MCF 10A (cell line): ENCODE results near the gene ZNF567. TPM values are rescaled to one million over a fixed set of nuclear protein-coding genes. Genes with fewer than 3 reads are reported as not detected.
A peak's percentile ranks its signal among the peaks of the same experiment; 100 is the strongest.

ENCODE experiments used
- Bru-seq: library from RNA; stranded (reverse); fragments of 400-500 nt; gene quantifications from one replicate; lab custom pipeline; 2021; lab: Mats Ljungman, UMichigan
- BruChase-seq, 2 experiments: library from RNA; stranded (reverse); fragments of 400-500 nt; gene quantifications; one replicate each; lab custom pipeline; 2021; lab: Mats Ljungman, UMichigan
- BruUV-seq: library from RNA; stranded (reverse); fragments of 400-500 nt; replicated peaks from 2 replicates; lab custom pipeline; 2021; lab: Mats Ljungman, UMichigan
- CTCF ChIA-PET: fragments of 300-600 bp; sonication (Branson Sonifier 250); formaldehyde crosslinking; extraction: SDS; loops from one replicate; lab custom pipeline; 2021; ENCODE audit warnings: antibody characterized with exemption, inconsistent platforms; lab: Yijun Ruan, JAX
- POLR2A ChIA-PET: fragments of 300-600, 350-650 bp; sonication (Branson Sonifier 250); formaldehyde crosslinking; extraction: SDS; loops from one replicate; lab custom pipeline; 2020; ENCODE audit warnings: antibody characterized with exemption, inconsistent platforms; lab: Yijun Ruan, JAX
- DNase-seq: peaks from one replicate; pipeline ENCODE4 v3.0.0-alpha.2; 2018; ENCODE audit not compliant: unreplicated experiment
- H3K27ac Mint-ChIP-seq: one replicate; pipeline ENCODE4 v1.8.0; 2022; ENCODE audit warnings: mild to moderate bottlenecking, low read depth, mixed read lengths; ENCODE audit not compliant: unreplicated experiment
- H3K27me3 Mint-ChIP-seq: one replicate; pipeline ENCODE4 v1.8.0; 2022; ENCODE audit warnings: mixed read lengths; ENCODE audit not compliant: insufficient read depth, unreplicated experiment
- H3K36me3 Mint-ChIP-seq: one replicate; pipeline ENCODE4 v1.8.0; 2022; ENCODE audit warnings: mild to moderate bottlenecking, moderate library complexity, mixed read lengths; ENCODE audit not compliant: insufficient read depth, unreplicated experiment
- H3K4me1 Mint-ChIP-seq: one replicate; pipeline ENCODE4 v1.8.0; 2022; ENCODE audit warnings: mixed read lengths; ENCODE audit not compliant: insufficient read depth, unreplicated experiment
- H3K4me3 Mint-ChIP-seq: one replicate; pipeline ENCODE4 v1.8.0; 2022; ENCODE audit warnings: mild to moderate bottlenecking, moderate library complexity, mixed read lengths; ENCODE audit not compliant: unreplicated experiment
- H3K9me3 Mint-ChIP-seq: one replicate; pipeline ENCODE4 v1.8.0; 2022; ENCODE audit warnings: mixed read lengths; ENCODE audit not compliant: unreplicated experiment
- intact Hi-C: fragments of 100-400 bp; cut with micrococcal nuclease; formaldehyde crosslinking; loops from 2 replicates; pipeline ENCODE4 v1.14.1; 2022
- long read RNA-seq: library from polyadenylated mRNA; stranded (forward); transcript quantifications from one replicate; pipeline ENCODE4 v2.0.0, GENCODE V29; 2022
- total RNA-seq: library from RNA; stranded (reverse); gene quantifications from 2 replicates; pipeline ENCODE4 v1.2.3, GENCODE V29; 2022
- TF ChIP-seq, protein P1 (sequence below): fragments of 200-600 bp; IDR thresholded peaks from one replicate; pipeline ENCODE4 v1.8.0; 2022; ENCODE audit warnings: antibody characterized with exemption, mild to moderate bottlenecking; ENCODE audit not compliant: unreplicated experiment

Gene ZNF567
- total RNA-seq (6.1 and 6.6 TPM in 2 replicates), Bru-seq, nascent RNA (percentile 72 among the genes with signal in this experiment), BruChase-seq, experiment 1, labeled RNA remaining after a 6-hour chase (percentile 58 among the genes with signal in this experiment), BruChase-seq, experiment 2, labeled RNA remaining after a 2-hour chase (percentile 67 among the genes with signal in this experiment)
- long read RNA-seq, partial matches to known transcripts = 0 of 7 reads
- long read RNA-seq, other reads (novel, unspliced or antisense) = 5 of 7 reads

DNA sequence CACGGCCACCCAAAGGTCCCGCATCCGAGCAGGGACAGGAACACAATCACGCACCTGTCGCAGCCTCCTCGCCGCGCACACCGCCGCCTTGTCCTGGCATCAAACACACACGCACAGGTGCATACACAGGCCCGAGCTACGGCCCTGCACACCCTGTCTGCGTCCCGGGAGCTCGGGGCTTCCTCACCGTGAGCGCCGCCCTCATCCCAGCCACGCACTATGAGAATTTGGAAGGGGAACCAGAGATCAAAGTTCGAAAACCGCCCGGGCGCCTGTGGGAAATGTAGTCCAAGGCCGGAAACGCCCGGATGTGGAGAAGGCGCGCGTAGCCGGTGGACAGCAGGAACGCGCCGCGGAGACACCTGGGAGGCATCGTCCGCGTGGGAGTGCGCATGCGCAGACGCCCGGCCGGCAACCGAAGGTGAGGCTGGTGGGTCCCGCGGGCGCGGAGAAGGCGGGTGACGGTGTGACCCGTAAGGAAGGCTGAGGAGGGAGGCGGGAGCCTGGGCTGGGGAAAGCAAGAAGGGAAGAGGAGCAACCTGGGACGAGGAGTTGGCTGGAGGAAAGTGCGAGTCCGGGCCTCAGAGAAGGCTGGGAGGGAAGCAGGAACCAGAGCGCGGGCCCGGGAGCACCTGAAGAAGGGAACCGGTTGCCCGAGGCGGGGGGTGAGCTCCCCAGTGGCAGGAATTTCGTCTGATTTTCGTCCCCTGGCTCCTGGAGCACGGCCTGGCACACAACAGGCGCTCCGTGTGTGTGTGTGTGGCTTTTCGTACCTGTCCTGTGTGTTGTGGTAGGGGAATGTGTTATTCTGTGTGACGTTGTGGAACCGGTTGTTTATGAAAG lies at the start of gene ZNF567:
Gene ZNF567, plus strand, starts transcription at position 399 of the 843 bp plus-strand sequence. CDS start 7,256 bp downstream, outside the sequence.
- BruUV-seq = no TSS peak
- TF ChIP-seq, protein P1, sequence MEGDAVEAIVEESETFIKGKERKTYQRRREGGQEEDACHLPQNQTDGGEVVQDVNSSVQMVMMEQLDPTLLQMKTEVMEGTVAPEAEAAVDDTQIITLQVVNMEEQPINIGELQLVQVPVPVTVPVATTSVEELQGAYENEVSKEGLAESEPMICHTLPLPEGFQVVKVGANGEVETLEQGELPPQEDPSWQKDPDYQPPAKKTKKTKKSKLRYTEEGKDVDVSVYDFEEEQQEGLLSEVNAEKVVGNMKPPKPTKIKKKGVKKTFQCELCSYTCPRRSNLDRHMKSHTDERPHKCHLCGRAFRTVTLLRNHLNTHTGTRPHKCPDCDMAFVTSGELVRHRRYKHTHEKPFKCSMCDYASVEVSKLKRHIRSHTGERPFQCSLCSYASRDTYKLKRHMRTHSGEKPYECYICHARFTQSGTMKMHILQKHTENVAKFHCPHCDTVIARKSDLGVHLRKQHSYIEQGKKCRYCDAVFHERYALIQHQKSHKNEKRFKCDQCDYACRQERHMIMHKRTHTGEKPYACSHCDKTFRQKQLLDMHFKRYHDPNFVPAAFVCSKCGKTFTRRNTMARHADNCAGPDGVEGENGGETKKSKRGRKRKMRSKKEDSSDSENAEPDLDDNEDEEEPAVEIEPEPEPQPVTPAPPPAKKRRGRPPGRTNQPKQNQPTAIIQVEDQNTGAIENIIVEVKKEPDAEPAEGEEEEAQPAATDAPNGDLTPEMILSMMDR = no peak
- CTCF ChIA-PET = interaction anchor here (0.6 to 0.8 kb wide), 2 partner anchors 54 to 115 kb away, joined by 3 read pairs; no protein-coding TSS in a partner anchor
- intact Hi-C loops = loop anchor here (1.0 to 10.0 kb wide), 4 partner anchors 21 to 473 kb away; partner anchors contain the start of genes ZFP14, ZNF146, ZNF345 and ZNF461
- H3K27ac Mint-ChIP-seq = peak within 1 kb of the TSS; percentile 98
- peak within 1 kb of the TSS; percentile 100 for H3K4me3 Mint-ChIP-seq
- POLR2A ChIA-PET = interaction anchor here (0.6 to 3.2 kb wide), 20 partner anchors 9 to 907 kb away, joined by 3 to 41 read pairs (median 4); partner anchors contain the start of genes ZFP14, ZNF146, ZNF260 and ZNF345
- peaks cover 13% of the 10 kb centered on the region for H3K4me1 Mint-ChIP-seq
- DNase-seq = peak; percentile 99
- no peaks in the 10 kb centered on the region for H3K27me3 Mint-ChIP-seq
- H3K9me3 Mint-ChIP-seq = peaks cover 21% of the 10 kb centered on the region
- H3K36me3 Mint-ChIP-seq = peaks cover 34% of the 10 kb centered on the region

DNA sequence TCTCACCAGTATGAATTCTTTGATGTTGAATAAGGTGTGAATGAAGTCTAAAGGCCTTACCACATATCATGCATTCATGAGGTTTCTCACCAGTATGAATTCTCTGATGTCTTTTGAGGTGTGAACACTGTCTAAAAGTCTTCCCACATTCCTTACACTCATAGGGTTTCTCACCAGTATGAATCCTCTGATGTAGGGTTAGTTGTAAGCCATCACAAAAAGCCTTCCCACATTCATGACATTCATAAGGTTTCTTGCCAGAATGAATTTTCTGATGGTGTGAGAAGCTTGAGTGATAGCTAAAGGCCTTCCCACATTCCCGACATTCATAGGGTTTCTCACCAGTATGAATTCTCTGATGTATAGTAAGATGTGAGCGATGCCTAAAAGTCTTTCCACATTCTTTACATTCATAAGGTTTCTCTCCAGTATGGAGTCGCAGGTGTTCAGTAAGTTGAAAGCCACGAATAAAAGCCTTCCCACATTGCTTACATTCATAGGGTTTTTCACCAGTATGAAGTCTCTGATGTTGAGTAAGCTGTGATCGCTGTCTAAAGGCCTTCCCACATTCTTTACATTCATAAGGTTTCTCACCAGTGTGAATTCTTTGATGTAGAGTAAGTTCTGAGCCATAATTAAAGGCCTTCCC lies 48.4 kb upstream of the ZNF567 start:
- peaks cover 14% of the 10 kb centered on the region for H3K36me3 Mint-ChIP-seq
- no TSS peak for BruUV-seq
- H3K27me3 Mint-ChIP-seq = no peaks in the 10 kb centered on the region
- no peak overlapping the region for H3K4me3 Mint-ChIP-seq
- no peak overlapping the region for H3K27ac Mint-ChIP-seq
- intact Hi-C loops = no loop called here
- peaks cover 38% of the 10 kb centered on the region for H3K9me3 Mint-ChIP-seq
- TF ChIP-seq, protein P1 = no peak
- no peaks in the 10 kb centered on the region for H3K4me1 Mint-ChIP-seq
- peak; percentile 4 for DNase-seq
- CTCF ChIA-PET = interaction anchor here (0.6 kb wide), 1 partner anchor 115 kb away, joined by 3 read pairs; no protein-coding TSS in a partner anchor
- POLR2A ChIA-PET = no interaction called here

DNA sequence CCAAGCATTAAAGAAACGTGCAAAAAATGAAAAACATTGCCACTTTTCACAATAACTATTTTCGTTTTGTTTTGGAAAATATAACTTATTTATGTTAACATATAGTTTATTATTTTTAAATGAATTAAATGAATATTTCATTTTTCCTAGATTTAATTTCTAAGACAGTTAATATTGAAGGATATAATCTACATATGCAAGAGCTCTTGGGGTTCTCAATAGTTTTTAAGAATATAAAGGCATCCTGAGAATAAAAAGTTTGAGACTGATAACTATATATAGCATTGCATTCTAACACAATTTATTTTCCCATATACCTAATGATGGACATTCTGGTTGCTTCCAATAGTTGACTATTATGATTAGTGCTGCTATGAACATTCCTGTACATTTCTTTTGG lies 40.7 kb upstream of the ZNF567 start:
- Mint-ChIP-seq H3K9me3 (peaks cover 6% of the 10 kb centered on the region), H3K27ac (no peak overlapping the region), H3K4me1 (no peaks in the 10 kb centered on the region), H3K27me3 (no peaks in the 10 kb centered on the region), H3K4me3 (no peak overlapping the region), H3K36me3 (peaks cover 36% of the 10 kb centered on the region)
- ChIA-PET CTCF (interaction anchor here (0.5 kb wide), 1 partner anchor 1671 kb away, joined by 3 read pairs; no protein-coding TSS in a partner anchor), POLR2A (interaction anchor here (0.6 kb wide), 1 partner anchor 514 kb away, joined by 3 read pairs; no protein-coding TSS in a partner anchor)
- BruUV-seq = no TSS peak
- TF ChIP-seq, protein P1 = no peak
- no peak for DNase-seq
- intact Hi-C loops = no loop called here
